Duodenal mucosa (tissue), 2 donors: ENCODE results near the gene ADGRD2.

ENCODE experiments used
- H3K27ac ChIP-seq: one replicate; pipeline ENCODE4 v1.7.0; 2013; ENCODE audit warnings: low read depth, low read length
- H3K27me3 ChIP-seq, 2 donors: one replicate each; pipeline ENCODE4 v1.7.0; 2013; ENCODE audit warnings: low read length in 2 of 2, control low read depth in 1 of 2; ENCODE audit not compliant: insufficient read depth in 2 of 2, control insufficient read depth in 1 of 2
- H3K36me3 ChIP-seq, 2 donors: one replicate each; pipeline ENCODE4 v1.7.0; 2013; ENCODE audit warnings: low read length in 2 of 2, control low read depth in 1 of 2; ENCODE audit not compliant: insufficient read depth in 2 of 2, control insufficient read depth in 1 of 2
- H3K4me1 ChIP-seq, 2 donors: one replicate each; pipeline ENCODE4 v1.7.0; 2013; ENCODE audit warnings: low read length in 2 of 2, control low read depth in 1 of 2; ENCODE audit not compliant: insufficient read depth in 2 of 2, control insufficient read depth in 1 of 2
- H3K4me3 ChIP-seq, 2 donors: one replicate each; pipeline ENCODE4 v1.7.0; 2013; ENCODE audit warnings: low read length in 2 of 2, low read depth in 1 of 2
- H3K9ac ChIP-seq, 2 donors: one replicate each; pipeline ENCODE4 v1.7.0; 2013; ENCODE audit warnings: low read length in 2 of 2, low read depth in 1 of 2
- H3K9me3 ChIP-seq, 2 donors: one replicate each; pipeline ENCODE4 v1.7.0; 2013; ENCODE audit warnings: low read length in 2 of 2, control low read depth in 1 of 2; ENCODE audit not compliant: control insufficient read depth in 1 of 2

The ADGRD2 gene

GRCh38 chr9:124470306-124470705 is 20.1 kb downstream of the ADGRD2 start:
- H3K36me3 ChIP-seq = no peaks in the 10 kb centered on the region
- peaks cover 0 to 6% of the 10 kb centered on the region in 2 donors for H3K27me3 ChIP-seq
- H3K27ac ChIP-seq = no peak overlapping the region
- H3K4me3 ChIP-seq = no peak overlapping the region
- no peaks in the 10 kb centered on the region for H3K4me1 ChIP-seq
- no peak overlapping the region for H3K9ac ChIP-seq
- H3K9me3 ChIP-seq = no peaks in the 10 kb centered on the region

DNA sequence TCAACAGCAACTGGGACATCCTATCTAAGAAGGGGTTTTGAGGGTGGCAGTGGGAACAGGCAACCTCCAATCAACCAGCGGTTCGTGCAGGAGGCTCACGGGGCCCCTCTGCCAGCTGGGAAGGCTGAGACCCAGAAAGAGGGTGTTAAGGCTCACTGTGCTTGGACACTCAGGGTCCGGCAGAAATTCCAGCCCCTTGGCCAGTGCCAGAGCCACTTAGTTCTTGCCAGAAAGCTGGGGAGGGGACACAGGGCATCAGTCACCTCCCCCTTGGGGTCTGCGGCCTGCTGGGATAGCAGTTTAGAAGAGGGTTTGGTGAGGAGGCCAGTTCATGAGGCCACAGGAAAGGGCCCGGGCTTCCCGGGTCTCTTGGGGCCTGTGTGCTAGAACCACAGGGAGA is 20.5 kb downstream of the ADGRD2 start:
- Histone ChIP-seq H3K36me3 (no peaks in the 10 kb centered on the region), H3K9ac (no peak overlapping the region), H3K9me3 (no peaks in the 10 kb centered on the region), H3K4me3 (no peak overlapping the region), H3K27ac (no peak overlapping the region), H3K27me3 (peaks cover 1 to 6% of the 10 kb centered on the region in 2 donors), H3K4me1 (no peaks in the 10 kb centered on the region)

GRCh38 chr9:124471761-124472160 is 21.5 kb downstream of the ADGRD2 start:
- no peaks in the 10 kb centered on the region for H3K9me3 ChIP-seq
- no peaks in the 10 kb centered on the region for H3K4me1 ChIP-seq
- no peaks in the 10 kb centered on the region for H3K36me3 ChIP-seq
- H3K27ac ChIP-seq = no peak overlapping the region
- H3K27me3 ChIP-seq = peaks cover 6 to 8% of the 10 kb centered on the region in 2 donors
- H3K9ac ChIP-seq = no peak overlapping the region
- H3K4me3 ChIP-seq = no peak overlapping the region

DNA sequence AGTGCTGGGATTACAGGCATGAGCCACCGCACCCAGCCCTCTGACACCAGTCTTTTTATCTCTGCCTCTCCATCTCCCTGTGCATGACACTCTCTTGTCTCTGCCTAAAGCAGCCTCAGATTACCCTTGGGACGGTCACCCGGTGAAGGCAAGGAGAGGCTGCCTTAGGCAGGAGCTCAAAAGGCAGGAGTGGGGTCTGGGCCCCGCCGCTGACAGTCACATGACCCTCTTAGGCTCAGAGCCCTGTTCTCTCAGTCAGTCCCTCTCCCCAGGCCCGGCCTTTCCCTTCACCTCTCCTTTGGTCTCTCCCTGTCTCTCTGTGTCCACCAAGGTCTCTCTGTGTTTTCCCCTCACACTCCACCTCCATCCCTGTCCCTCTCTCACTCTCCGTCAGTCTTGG is 22.5 kb downstream of the ADGRD2 start:
- Histone ChIP-seq H3K9me3 (no peaks in the 10 kb centered on the region), H3K27me3 (peaks cover 8 to 11% of the 10 kb centered on the region in 2 donors), H3K27ac (no peak overlapping the region), H3K4me3 (no peak overlapping the region), H3K4me1 (no peaks in the 10 kb centered on the region), H3K9ac (no peak overlapping the region), H3K36me3 (no peaks in the 10 kb centered on the region)

DNA sequence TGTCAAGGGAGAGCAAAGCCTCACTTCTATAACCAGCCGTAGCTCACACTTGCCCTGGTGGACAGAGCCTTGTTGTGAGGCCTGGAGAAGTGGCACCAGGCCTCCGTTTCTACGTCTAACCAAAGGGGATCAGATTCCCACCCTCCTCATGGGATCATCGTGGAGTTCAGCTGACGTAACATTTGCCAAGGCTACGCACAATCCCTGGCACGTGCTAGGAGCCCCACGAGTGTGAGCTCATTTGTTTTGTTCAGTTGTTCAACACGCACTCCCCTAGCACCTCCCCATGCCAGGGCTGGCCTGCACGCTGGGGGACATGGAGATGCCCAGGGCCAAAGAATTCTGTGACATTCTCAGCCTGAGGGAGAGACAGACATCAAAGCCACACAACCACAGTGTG is 23.1 kb downstream of the ADGRD2 start:
- no peaks in the 10 kb centered on the region for H3K9me3 ChIP-seq
- no peaks in the 10 kb centered on the region for H3K4me1 ChIP-seq
- H3K4me3 ChIP-seq = no peak overlapping the region
- no peaks in the 10 kb centered on the region for H3K36me3 ChIP-seq
- H3K9ac ChIP-seq = no peak overlapping the region
- peaks cover 13 to 16% of the 10 kb centered on the region in 2 donors for H3K27me3 ChIP-seq
- H3K27ac ChIP-seq = no peak overlapping the region

DNA sequence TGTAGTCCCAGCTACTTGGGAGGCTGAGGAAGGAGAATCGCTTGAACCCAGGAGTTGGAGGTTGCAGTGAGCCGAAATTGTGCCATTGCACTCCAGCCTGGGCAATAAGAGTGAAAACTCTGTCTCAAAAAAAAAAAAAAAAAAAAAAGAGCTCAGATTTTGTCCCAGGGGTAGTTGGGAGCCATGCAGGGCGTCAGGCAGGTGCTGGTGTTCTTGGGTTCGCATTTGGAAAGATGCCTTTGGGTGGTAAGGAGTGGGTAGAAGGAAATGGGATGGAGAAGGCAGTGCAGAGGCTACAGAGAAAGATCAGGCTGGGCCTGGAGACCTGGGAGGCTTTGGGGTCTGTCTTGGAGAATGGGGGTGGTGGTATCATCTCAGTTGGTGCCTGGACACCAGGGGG is 23.9 kb downstream of the ADGRD2 start:
- Histone ChIP-seq H3K4me1 (no peaks in the 10 kb centered on the region), H3K27ac (no peak overlapping the region), H3K4me3 (no peak overlapping the region), H3K36me3 (no peaks in the 10 kb centered on the region), H3K9ac (no peak overlapping the region), H3K27me3 (peaks cover 21 to 24% of the 10 kb centered on the region in 2 donors), H3K9me3 (no peaks in the 10 kb centered on the region)

GRCh38 chr9:124475158-124475867 is 25.1 kb downstream of the ADGRD2 start:
- Histone ChIP-seq H3K9ac (no peak overlapping the region), H3K4me3 (no peak overlapping the region), H3K36me3 (no peaks in the 10 kb centered on the region), H3K27ac (no peak overlapping the region), H3K27me3 (peaks cover 29 to 35% of the 10 kb centered on the region in 2 donors), H3K9me3 (no peaks in the 10 kb centered on the region), H3K4me1 (peaks cover 0 to 2% of the 10 kb centered on the region in 2 donors)

GRCh38 chr9:124475868-124476690 is 25.8 kb downstream of the ADGRD2 start:
- peaks cover 0 to 4% of the 10 kb centered on the region in 2 donors for H3K4me1 ChIP-seq
- H3K27ac ChIP-seq = no peak overlapping the region
- H3K9ac ChIP-seq = no peak overlapping the region
- no peaks in the 10 kb centered on the region for H3K9me3 ChIP-seq
- H3K4me3 ChIP-seq = no peak overlapping the region
- H3K36me3 ChIP-seq = no peaks in the 10 kb centered on the region
- H3K27me3 ChIP-seq = peaks cover 29 to 36% of the 10 kb centered on the region in 2 donors

- Histone ChIP-seq H3K27ac (no peak overlapping the region), H3K36me3 (no peaks in the 10 kb centered on the region), H3K9me3 (no peaks in the 10 kb centered on the region), H3K4me1 (peaks cover 0 to 4% of the 10 kb centered on the region in 2 donors), H3K9ac (no peak overlapping the region), H3K4me3 (no peak overlapping the region), H3K27me3 (peaks cover 36 to 40% of the 10 kb centered on the region in 2 donors)
Observed at GRCh38 chr9:124477211-124477647, 27.0 kb downstream of the ADGRD2 start.

GRCh38 chr9:124477648-124478285 is 27.5 kb downstream of the ADGRD2 start:
- Histone ChIP-seq H3K4me3 (no peak overlapping the region), H3K9me3 (no peaks in the 10 kb centered on the region), H3K4me1 (peaks cover 0 to 4% of the 10 kb centered on the region in 2 donors), H3K36me3 (no peaks in the 10 kb centered on the region), H3K9ac (no peak overlapping the region), H3K27me3 (peaks cover 36 to 41% of the 10 kb centered on the region in 2 donors), H3K27ac (no peak overlapping the region)
